SW480 (cell line): ENCODE measurements around the gene GRN.
"Not testable (repeated sequence)": the region's sequence is repeated elsewhere in the genome, so short reads cannot be mapped to it uniquely, and the experiment has no call there.

Experiments
- DNase-seq: peaks from one replicate; pipeline ENCODE4 v3.0.0-alpha.2; 2016; ENCODE audit warnings: low spot score

The GRN gene

DNA sequence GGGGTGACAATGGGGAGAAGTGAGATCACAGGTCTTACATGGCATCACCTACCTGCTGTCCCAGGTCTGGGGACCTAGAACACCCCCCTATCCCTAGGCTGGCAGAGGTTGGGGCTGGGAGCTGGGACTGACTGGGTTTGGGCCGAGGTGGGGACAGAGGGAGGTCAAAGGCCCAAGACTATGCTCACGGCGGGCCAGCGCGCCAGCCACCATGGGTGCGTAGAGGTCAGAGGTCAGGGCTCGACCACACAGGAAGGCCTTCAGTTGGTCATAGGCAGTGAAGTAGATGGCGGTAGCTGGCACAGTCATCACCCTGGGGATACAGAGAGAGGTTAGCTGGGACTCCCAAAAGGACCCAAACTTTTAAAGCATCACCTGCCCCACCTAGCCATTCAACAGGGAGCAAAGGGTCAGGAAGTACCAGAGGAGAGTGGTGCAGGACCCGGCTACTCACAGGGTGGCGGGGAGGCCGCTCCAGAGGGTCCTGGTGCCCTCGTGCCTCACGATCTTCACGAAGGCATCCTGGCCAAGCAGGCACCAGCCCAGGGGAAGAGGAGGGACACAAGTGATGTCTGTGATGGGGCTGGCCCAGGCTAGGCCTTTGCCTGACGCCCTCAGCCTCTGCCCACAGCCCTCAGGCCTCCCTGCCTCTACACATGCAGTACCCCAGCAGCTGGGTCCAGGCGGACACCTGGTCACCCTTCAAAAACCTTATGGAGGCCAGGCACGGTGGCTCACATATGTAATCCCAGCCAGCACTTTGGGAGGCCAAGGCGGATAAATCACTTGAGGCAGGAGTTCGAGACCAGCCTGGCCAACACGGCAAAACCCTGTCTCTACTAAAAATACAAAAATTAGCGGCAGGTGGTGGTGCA, 23.6 kb upstream of the GRN start:
- DNase-seq, result no peak

DNA sequence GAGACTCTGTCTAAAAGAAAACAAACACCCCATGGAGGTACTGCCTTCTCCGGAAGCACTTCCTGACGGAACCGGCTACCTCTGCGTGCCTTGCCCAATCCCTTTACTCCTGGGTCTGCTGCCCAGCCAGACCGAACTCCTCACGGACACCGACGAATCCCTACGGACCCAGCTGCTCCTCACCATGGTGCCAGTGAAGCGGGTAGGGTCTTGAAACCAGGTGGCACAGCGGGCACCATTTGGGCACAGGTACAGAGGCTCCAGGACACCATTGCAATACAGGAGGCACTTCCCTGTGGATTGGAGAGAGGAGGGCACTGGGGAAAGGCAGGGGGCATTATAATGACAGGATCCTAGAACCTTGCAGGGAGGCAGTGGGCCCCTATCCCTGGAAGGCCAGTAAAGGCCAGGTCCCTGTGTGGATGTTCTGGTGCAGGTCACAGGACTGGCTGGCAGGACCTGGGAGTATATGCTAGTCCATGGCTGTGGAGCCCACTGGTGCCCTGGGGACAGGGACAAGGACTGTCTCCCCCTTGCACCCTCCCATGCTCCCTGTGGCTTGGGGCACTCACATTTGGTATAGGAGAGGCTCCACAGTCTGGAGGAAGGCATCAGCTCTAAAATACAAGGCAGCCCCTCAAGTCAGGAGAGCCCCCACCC, 22.7 kb upstream of the GRN start:
- DNase-seq, result no peak

DNA sequence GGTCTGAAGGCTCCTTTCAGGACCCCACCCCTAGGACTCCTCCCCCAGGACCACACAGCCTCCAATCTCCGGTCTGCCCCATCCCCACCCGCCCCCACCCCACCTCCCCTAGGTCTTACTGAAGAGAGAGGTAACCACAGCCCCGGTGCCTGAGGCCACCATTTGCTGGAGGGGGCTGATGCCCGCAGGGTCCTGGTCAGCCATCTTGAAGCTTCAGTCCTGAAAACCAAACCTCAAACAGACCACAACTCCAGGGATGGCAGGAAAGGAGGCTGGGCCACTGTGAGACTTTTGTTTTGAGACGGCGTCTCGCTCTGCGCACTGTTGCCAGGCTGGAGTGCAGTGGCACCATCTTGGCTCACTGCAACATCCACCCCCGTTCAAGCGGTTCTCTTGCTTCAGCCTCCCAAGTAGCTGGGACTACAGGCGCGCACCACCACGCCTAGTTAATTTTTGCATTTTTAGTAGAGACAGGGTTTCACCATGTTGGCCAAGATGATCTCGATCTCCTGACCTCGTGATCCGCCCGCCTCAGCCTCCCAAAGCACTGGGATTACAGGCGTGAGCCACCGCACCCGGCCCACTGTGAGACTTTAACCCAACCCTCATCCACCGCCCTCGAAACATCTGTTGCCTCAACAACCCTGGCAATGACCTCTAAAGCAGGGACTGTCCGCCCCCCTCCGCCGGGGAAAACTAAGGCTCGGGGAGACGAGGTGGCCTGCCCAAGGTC, 21.6 kb upstream of the GRN start:
- no peak for DNase-seq

DNA sequence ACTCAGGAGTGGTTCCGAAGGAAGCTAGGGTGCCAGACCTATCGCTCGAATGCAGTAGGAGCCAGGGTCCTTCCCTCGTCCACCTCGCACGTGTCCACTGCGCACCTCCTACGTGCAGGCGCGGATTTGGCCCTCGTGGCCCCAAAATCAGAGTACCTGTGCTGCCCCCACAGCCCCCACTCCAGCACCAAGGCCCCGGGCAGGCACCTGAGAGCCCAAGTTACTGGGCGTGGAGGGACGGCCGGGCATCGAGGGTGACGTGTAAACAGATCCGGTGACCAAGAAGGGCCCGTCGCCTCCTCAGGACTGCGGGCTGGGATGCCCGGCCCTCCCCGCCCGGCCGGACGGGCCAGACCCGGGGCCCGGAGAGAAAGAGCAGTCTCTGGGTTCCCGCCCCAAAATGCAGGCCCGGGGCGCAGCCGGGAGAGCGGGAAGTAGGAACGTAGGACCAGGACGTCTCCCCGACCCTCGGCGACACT, 21.0 kb upstream of the GRN start:
- DNase-seq, result peak; percentile 32

DNA sequence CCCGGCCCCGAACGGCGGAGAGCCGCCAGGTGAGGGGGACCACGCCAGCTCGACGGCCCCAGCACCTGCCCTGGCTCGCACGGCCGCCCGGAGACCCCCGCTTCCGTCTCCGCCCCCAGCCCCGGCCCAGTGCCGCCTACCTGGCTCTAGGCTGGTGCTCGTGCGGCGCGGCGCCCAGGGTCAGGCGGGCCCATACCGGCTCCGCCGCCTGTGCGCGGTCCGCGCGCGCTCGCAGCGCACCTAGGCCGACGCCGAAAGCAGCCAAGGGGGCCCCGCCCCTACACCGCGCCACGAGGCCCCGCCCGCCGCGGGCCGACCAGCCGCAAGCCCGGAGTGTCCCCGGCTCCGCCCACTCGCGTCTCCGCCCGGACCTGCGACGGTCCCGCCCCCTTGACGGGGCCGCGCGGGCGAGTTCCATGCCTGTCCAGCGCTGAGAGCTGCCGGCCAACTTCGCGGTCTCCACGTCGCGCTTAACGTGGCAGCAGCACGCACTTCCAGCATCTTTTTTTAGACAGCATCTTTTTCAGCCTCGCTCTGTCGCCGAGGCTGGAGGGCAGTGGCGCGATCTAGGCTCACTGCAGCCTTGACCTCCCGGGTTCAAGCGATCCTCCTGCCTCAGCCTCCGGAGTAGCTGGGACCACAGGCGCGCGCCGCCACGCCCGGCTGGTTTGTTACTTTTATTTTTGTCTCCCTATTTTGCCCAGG, 20.4 kb upstream of the GRN start, which contains the start of gene SLC25A39:
TSS of gene SLC25A39 (minus strand) at position 253 of the 705 bp plus-strand sequence. CDS start 1,261 bp downstream, outside the sequence.
- DNase-seq, result peak; percentile 88

DNA sequence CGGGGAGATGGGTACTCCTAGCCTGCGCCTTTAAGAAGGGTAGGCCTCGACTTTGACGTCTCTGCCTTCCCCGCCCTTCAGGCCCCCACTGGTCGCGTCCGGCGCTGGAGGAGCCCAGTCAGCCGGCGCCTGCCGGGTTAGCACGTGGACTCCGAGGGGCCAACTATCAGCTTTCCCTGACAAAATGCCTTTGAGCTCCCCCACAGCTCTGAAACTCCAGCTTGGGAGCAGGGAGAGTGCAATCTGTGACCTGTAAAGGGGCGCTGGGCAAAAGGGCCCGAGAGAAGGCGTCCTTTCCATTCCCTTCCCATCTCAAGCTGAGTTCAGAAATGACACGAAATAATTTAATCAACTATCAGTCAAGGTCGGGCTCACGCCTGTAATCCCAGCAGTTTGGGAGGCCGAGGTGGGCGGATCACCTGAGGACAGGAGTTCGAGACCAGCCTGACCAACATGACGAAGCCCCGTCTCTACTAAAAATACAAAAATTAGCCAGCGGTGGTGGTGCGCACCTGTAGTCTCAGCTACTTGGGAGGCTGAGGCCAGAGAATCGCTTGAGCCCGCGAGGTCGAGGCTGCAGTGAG, 18.1 kb upstream of the GRN start:
- peak; percentile 97 for DNase-seq

DNA sequence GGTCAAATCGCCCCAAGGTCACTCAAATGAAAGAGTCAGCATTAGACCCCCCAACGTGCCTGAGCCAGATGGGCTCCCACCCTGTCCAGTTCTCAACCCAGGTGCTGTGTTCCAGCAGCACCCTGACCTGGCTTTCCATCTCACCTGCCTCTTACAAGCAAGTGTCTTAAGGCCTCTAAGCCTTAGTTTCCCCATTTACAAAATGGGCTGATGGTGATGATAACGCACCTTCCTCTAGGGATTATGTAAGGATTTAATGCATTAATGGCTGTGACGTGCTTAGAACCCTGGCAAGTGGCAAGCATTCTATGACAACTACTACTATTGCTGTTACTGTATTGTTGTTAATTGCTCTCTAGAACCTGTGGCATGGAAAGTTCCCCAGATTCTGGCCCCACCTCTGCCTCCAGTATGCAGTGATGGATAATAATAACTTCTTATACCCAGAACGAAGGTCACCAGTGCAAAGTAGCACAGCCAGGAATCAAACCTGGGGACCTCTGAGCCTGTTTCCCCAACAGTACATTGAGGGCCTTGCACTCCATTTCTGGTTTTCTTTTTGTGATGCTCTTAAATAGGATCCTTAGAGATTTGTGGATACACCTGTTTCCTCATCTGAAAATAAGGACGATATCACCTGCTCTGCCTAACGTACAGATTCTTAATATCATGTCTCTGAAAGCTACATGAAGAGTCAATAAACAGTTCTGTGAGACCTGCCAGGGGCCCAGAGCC, 17.2 kb upstream of the GRN start:
- DNase-seq, result no peak

DNA sequence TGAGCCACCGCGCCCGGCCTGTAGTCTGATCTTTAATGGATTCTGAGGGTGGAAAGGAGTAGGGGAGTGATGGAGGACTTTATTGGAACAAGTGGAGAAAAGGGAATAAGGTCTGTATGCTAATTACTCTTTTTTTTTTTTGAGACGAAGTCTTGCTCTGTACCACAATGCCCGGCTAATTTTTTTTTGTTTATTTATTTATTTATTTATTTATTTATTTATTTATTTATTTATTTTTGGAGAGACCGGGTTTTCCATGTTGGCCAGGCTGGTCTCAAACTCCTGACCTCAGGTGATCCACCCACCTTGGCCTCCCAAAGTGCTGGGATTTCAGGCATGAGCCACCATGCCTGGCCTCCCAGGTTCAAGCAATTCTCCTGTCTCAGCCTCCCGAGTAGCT, 15.6 kb upstream of the GRN start:
- DNase-seq, result not testable (repeated sequence)

DNA sequence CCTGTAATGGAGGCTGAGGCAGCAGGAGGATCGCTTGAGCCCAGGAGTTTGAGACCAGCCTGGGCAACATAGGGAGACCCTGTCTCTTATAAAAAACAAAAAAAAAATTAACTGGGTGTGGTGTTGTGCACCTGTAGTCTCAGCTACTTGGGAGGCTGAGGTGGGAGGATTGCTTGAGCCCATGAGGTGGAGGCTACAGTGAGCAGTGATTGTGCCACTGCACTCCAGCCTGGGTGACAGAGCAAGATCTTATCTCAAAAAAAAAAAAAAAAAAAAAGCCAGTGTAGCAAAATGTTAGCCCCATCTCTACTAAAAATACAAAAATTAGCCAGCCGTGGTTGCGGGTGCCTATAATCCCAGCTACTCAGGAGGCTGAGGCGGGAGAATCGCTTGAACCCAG, 14.8 kb upstream of the GRN start:
- DNase-seq, result not testable (repeated sequence)

DNA sequence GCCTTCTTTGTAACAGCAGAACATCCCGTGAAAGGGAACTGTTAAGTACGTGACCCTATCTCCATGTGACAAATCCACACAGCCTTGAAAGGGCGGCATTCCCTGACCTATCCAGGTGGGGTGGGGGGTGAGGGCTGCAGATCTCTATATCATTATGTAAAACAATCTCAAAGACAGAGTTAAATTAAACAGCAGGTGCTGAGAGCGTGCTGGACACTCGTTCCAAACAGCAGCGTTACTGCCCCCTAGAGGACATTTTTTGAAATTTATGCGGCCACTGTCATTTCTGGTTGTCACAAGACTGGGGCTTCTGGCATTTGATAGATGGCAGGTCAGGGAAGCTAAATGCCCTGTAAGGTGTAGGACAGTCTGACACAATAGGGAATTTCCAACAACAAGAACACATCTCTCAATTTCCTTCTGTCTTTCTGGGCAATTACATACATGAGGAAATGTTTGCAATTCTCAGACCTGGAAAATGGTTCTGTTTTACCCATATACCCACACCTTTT, 13.8 kb upstream of the GRN start:
- DNase-seq, result peak; percentile 79

DNA sequence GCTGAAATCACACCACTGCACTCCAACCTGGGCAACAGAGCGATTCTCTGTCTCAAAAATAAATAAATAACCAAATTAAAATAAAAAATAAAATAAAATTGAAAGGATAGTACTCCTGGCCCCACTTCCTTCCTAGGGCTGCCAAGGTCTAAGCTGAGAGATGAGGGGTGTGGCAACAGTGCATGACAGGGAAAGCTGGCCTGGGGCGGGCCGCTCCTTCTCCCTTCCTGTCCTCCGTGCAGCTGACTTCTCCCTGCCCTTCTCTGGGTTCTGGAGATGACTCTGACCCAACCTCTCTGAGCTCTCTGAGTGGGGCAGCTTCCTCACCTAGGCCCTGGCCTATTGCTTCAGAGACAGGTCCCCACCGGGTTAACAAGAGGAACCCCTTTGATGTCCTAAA, 11.7 kb upstream of the GRN start:
- DNase-seq, result no peak

DNA sequence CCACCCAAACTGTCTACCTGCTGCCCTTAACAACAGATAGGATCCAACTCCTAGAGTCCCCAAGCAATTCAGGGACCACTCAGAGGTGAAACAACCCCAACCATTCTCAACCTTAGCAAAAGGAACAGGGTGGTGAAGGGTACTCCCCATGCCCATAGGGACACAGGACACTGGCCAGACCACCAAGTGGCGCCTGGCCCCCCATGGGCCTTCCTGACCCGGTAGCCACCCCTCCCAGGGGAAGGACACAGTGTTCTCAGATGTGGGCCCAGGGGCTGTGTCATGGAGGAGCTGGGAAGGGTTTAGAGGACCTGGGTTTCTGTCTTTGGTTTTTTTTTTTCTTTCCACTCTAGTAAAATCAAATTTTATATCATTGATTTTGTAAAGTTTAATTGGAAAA, 10.8 kb upstream of the GRN start:
- DNase-seq, result no peak

DNA sequence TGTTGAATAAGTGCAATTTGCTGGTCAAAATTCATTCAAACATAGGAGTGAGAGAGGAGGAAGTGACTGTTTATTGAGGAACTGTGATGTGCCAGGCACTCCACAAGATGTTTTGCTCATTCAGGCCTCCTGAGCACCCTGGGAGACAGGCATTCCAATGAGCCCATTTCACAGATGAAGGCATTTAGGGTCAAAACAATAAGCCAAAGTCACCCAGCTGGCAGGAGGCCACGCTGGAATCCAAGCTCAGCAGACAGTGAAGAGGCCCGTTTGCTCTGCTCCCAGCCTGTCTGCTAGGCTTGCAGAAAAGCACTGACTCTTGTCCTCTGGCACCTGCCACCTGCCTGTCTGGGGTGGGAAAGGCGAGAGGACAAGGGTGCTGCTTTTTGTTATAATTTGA, 10.4 kb upstream of the GRN start:
- no peak for DNase-seq

DNA sequence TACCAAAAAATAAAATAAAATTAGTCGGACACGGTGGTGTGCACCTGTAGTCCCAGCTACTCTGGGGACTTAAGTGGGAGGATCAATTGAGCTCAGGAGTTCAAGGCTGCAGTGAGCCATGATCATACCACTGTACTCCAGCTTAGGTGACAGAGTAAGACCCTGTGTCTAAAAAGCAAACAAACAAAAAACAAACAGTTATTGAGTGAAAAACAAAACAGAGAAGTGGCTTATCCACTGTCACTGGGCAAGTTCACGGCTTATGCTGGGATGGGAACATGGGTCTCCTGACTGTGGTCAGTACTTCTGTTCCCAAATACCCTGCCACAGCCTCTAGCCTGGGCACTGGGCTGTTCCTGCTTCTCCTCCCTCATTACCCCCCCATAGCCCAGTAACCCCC, 9.5 kb upstream of the GRN start:
- no peak for DNase-seq

DNA sequence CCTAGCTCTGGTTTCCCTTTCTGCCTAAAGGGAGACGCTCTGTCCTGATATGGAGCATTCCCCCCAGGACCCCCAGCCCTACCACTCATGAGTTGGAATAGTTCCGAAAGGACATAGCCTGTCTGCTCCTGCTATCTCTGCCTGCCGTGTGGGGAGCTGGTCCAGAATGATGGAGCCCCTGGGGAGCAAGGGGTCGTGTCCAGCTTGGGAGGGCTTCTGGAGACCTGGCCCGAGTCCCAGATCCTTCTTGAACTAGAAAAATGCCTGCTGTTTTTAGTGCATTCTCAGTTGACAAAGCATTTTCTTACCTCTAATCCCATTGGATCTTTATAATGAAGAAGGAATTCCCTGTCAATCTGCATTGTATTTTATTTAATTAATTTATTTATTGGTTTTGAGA, 9.1 kb upstream of the GRN start:
- no peak for DNase-seq

DNA sequence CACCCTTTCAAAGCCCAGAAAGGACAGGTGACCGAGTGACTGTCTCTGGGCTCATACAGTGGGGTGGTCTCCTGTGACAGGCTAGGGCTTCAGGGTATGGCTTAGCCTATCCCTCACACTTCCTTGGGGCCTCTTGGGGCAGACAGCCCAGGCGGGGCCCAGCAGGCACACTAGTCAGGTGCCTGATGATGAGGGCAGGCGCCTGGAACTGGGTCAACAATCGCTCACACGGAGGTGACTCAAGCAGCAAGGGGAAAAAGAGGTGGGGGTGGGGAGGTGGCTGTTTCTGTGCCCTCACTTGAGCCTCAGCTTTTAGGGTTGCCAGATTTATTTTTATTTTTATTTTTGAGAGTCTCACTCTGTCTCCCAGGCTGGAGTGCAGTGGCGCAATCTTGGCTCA, 6.4 kb upstream of the GRN start:
- no peak for DNase-seq

DNA sequence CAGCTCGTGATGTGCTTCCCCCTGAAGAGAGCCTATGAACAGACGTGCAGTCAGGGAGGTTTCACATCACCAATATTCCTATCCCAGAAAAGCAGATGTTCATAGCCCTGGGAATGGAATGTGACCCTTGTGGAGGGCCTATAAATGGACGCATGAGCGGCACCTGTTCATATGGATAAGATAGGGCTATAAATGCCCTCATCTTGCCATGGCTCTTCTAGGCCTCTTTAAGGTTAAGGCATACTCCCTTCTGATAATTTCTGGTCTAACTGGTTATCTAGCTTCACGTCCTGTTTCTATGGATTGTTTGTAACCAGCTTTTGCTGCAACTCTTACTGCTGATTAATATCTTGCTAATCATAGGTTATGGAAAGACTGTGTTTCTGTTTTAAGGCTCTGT, 4.5 kb upstream of the GRN start:
- not testable (repeated sequence) for DNase-seq

DNA sequence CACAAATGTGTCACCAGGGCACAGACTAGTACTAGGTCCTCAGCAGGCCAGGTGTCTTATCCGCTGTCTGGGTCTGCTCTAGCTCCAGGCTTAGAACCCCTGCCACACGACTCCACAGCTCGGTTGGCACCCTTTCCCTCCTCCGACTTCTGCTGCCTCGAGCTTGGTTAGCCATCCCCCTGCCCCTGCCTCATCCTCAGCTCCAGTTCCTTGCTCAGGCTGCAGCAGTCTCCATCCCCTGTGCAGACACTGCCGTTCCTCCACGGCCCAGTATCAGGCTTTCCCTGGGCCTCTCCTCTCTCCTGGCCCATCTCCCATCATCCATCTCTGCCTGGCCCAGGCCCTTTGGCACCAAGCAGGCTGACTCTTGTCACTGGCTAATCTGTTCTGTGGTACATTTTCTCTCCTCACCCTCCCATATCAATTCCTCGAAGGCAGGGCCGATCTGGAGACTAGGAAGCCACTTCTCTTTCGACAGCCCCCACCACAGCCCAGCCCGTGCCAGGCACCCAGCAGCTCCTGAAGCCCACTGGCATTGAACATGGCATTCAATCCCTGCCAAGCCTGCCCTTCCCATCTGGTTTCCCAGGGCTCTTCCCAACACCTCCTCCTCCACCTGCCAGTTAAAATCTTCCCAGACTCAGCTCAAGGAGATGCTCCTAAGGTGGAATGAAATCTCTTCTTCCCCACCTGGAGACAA, 1.4 kb upstream of the GRN start:
- DNase-seq, result no peak

DNA sequence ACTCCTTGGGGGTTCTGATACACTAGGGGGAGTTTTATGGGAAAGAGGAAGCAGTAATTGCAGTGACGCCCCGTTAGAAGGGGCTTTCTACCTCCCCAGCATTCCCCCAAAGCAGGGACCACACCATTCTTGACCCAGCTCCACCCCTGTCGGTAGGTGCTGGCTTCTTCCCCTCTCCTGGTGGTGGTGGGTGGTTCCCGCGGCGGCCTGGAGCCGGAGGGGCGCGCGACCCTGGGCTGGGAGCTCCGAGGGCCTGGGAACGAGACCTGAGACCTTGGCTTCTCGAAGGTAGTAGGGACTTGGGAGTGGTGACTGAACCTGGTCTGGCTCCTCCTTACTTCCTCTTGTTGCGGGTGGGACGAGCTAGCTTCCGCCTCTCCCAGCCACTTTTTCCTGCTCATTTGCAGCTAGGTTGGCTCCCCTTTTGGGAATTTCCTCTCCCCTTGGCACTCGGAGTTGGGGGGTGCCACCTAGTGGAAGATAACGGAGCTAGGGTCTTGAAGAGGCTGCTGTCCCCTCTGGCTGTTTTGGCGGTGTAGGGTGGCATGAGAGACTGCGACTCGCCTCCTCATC, 438 bp downstream of the GRN start:
- DNase-seq, result peak; percentile 79
